B cell (primary cell): Measurements from ENCODE around the gene DEXI. TPM values are rescaled to one million over a fixed set of nuclear protein-coding genes. Genes with fewer than 3 reads are reported as not detected.

Experiments
- ATAC-seq: fragments of 200-7000 bp; cut with Tn5 transposase; one replicate; pipeline ENCODE4 v1.10.0; 2021; ENCODE audit warnings: low read depth, mild to moderate bottlenecking, moderate number of reproducible peaks, moderate library complexity
- CTCF ChIA-PET: fragments of 350-600 bp; sonication (Branson Sonifier 250); formaldehyde crosslinking; loops from one replicate; lab custom pipeline; 2021; ENCODE audit warnings: antibody characterized with exemption, inconsistent platforms; lab: Charles Lee
- POLR2A ChIA-PET: fragments of 350-600 bp; sonication (Branson Sonifier 250); formaldehyde crosslinking; loops from one replicate; lab custom pipeline; 2021; ENCODE audit warnings: antibody characterized with exemption; lab: Charles Lee
- DNase-seq: peaks from one replicate; pipeline ENCODE4 v3.0.0; 2013
- H2AFZ ChIP-seq: 2 replicates; pipeline ENCODE4 v1.6.1; 2012; ENCODE audit warnings: mild to moderate bottlenecking, low read depth, low read length; ENCODE audit not compliant: insufficient read depth, poor library complexity, severe bottlenecking
- H3K27ac ChIP-seq, 2 donors: 1 replicate in 1 of 2; 2 replicates in 1 of 2; pipeline ENCODE4 v1.5.1; 2012 to 2013; ENCODE audit warnings: low read length in 2 of 2, mild to moderate bottlenecking in 2 of 2, moderate library complexity in 1 of 2
- H3K27me3 ChIP-seq, 4 experiments: fragments of 200-600 bp in 1 of 4; sonication (generic) in 1 of 4; replicated peaks in 1 of 4; 1 replicate in 2 of 4; 2 replicates in 2 of 4; pipeline versions ENCODE4 v1.6.1 to v1.7.0; 2013 to 2016; ENCODE audit warnings: low read length in 3 of 4, mild to moderate bottlenecking in 2 of 4, mixed read lengths in 1 of 4, moderate library complexity in 1 of 4; ENCODE audit not compliant: insufficient read depth in 4 of 4, control insufficient read depth in 3 of 4; ENCODE audit errors: control extremely low read depth in 1 of 4
- H3K36me3 ChIP-seq, 2 experiments: replicated peaks in 1 of 2; 1 replicate in 1 of 2; 2 replicates in 1 of 2; pipeline versions ENCODE4 v1.6.1 to v1.7.1; 2013; ENCODE audit warnings: low read length in 1 of 2; ENCODE audit not compliant: insufficient read depth in 2 of 2, control insufficient read depth in 1 of 2; ENCODE audit errors: control extremely low read depth in 1 of 2, extremely low read depth in 1 of 2
- H3K4me1 ChIP-seq, 2 donors: fragments of 200-600 bp in 1 of 2; sonication (generic) in 1 of 2; 1 replicate in 1 of 2; 2 replicates in 1 of 2; pipeline versions ENCODE4 v1.5.1 to v1.6.1; 2013 to 2017; ENCODE audit warnings: low read length in 2 of 2; ENCODE audit not compliant: control insufficient read depth in 2 of 2, insufficient read depth in 2 of 2
- H3K4me2 ChIP-seq: replicated peaks from 2 replicates; pipeline ENCODE3; 2012; ENCODE audit warnings: mild to moderate bottlenecking, low read depth, low read length; ENCODE audit not compliant: poor library complexity, severe bottlenecking
- H3K4me3 ChIP-seq, 5 experiments: fragments of 200-600 bp in 1 of 5; sonication (generic) in 1 of 5; 1 replicate in 3 of 5; 2 replicates in 2 of 5; pipeline versions ENCODE4 v1.5.1 to v1.7.0; 2011 to 2016; ENCODE audit warnings: low read length in 4 of 5, mild to moderate bottlenecking in 4 of 5, low read depth in 2 of 5, control low read depth in 1 of 5, moderate library complexity in 1 of 5; ENCODE audit not compliant: insufficient read depth in 1 of 5; ENCODE audit errors: control extremely low read depth in 1 of 5, extremely low read depth in 1 of 5
- H3K79me2 ChIP-seq: fragments of 200-600 bp; sonication (generic); one replicate; pipeline ENCODE4 v1.6.0; 2016; ENCODE audit warnings: low read length; ENCODE audit not compliant: control insufficient read depth, insufficient read depth
- H3K9ac ChIP-seq: fragments of 200-600 bp; sonication (generic); 2 replicates; pipeline ENCODE4 v1.6.1; 2017; ENCODE audit warnings: mild to moderate bottlenecking, low read length, moderate library complexity
- H3K9me3 ChIP-seq, 3 donors: one replicate each; pipeline versions ENCODE4 v1.6.1 to v1.7.1; 2013; ENCODE audit warnings: low read length in 2 of 3; ENCODE audit not compliant: control insufficient read depth in 2 of 3, insufficient read depth in 1 of 3; ENCODE audit errors: control extremely low read depth in 1 of 3
- H4K20me1 ChIP-seq: 2 replicates; pipeline ENCODE4 v1.6.0; 2012; ENCODE audit warnings: mild to moderate bottlenecking, low read length; ENCODE audit not compliant: insufficient read depth, control insufficient read depth, poor library complexity, severe bottlenecking
- H3K27ac Mint-ChIP-seq: one replicate; pipeline ENCODE4 v1.8.0; 2021; ENCODE audit warnings: mixed read lengths
- H3K27me3 Mint-ChIP-seq: one replicate; pipeline ENCODE4 v1.8.0; 2021; ENCODE audit warnings: mixed read lengths
- H3K4me1 Mint-ChIP-seq: one replicate; pipeline ENCODE4 v1.8.0; 2021; ENCODE audit warnings: mixed read lengths
- H3K4me3 Mint-ChIP-seq: one replicate; pipeline ENCODE4 v1.8.0; 2021; ENCODE audit warnings: mixed read lengths
- H3K9me3 Mint-ChIP-seq: one replicate; pipeline ENCODE4 v1.8.0; 2022; ENCODE audit warnings: mixed read lengths; ENCODE audit not compliant: insufficient read depth
- CTCF ChIP-seq: fragments of 200-600 bp; IDR thresholded peaks from one replicate; pipeline ENCODE4 v1.8.0; 2022; ENCODE audit warnings: antibody characterized with exemption, mild to moderate bottlenecking
- EZH2 ChIP-seq: IDR thresholded peaks from 2 replicates; pipeline ENCODE4 v1.6.1; 2012; ENCODE audit warnings: borderline replicate concordance, low read depth, mild to moderate bottlenecking, moderate library complexity, low read length; ENCODE audit not compliant: insufficient read depth, poor library complexity, severe bottlenecking
- WGBS: methylation state at CpG from one replicate; pipeline ENCODE4 v1.1.5; 2013; ENCODE audit warnings: missing lambda C conversion rate; ENCODE audit not compliant: insufficient coverage; 5-methylcytosine and 5-hydroxymethylcytosine counted together
- intact Hi-C: fragments of 100-400 bp; cut with micrococcal nuclease; formaldehyde crosslinking; loops from one replicate; pipeline ENCODE4 v1.10.0; 2022
- polyA plus RNA-seq: library from polyadenylated mRNA; depleted of rRNA; stranded (reverse); fragments of >200 nt; gene quantifications from 2 replicates; pipeline ENCODE4 v1.2.3, GENCODE V29; 2012
- total RNA-seq, 2 donors: library from RNA; stranded (reverse); fragments of 120-200 nt in 1 of 2; gene quantifications; 1 replicate in 1 of 2; 2 replicates in 1 of 2; pipeline versions ENCODE4 v1.2.3 to v1.2.4, GENCODE V29; 2013 to 2022

Gene DEXI
- total and polyA plus RNA-seq, 2 donors (not counting 1 experiment from before 2014, with no cell fraction given), result 9.1 to 17.7 TPM

DNA sequence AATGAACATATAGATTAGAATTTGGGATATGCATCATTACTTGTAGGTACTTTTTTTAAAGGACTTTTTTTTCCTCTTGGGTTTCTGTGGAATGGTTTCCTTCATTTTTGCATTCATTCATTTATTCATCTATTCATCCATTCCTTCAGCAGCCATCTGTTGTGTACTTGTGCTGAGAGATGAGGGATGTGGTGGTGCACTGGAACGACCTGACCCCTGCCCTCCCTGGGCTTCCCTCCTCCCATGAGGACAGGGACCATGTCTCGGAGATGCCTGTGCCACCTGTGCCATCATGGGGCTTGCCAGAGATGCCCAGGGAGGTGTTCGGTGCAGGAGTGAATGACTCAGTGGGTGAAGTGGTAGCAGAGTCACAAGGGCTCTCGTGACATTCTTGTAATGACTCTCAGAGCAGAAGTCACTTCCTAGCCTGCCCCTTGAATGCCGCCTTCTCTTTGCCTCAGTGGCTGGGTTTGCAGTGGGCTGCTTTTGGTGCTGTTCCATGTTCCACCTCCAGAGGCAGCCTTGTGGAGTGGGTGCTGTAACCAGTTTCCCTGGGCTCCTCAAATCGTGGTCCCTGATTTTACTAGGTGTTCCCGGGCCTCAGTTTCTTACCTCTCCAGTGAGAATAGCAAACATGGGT is 46.0 kb upstream of the DEXI start:
- peaks cover 29% of the 10 kb centered on the region for H3K4me1 Mint-ChIP-seq
- ChIA-PET CTCF (interaction anchor here (0.8 kb wide), 1 partner anchor 8 kb away, joined by 3 read pairs; no protein-coding TSS in a partner anchor), POLR2A (no interaction called here)
- Histone ChIP-seq H3K79me2 (peaks cover 31% of the 10 kb centered on the region), H3K27me3 (no peaks in the 10 kb centered on the region), H3K36me3 (peaks cover 3 to 49% of the 10 kb centered on the region in 2 experiments), H2AFZ (no peak overlapping the region), H3K4me2 (no peak overlapping the region), H3K9ac (no peak overlapping the region), H3K4me1 (peaks cover 5 to 8% of the 10 kb centered on the region in 2 donors), H3K27ac (no peak overlapping the region), H3K4me3 (no peak overlapping the region), H3K9me3 (no peaks in the 10 kb centered on the region), H4K20me1 (peaks cover 20% of the 10 kb centered on the region)
- peak; percentile 66 for ATAC-seq
- DNase-seq, result peak; percentile 27
- peak overlapping the region; percentile 67 for H3K27ac Mint-ChIP-seq
- H3K9me3 Mint-ChIP-seq, result no peaks in the 10 kb centered on the region
- intact Hi-C loops, result no loop called here
- H3K27me3 Mint-ChIP-seq, result no peaks in the 10 kb centered on the region
- 67% methylated on average over 3 of the region's 7 CpGs for WGBS
- no peak for TF ChIP-seq EZH2
- peak; percentile 51 for TF ChIP-seq CTCF
- H3K4me3 Mint-ChIP-seq, result no peak overlapping the region
